Measurements from ENCODE around the gene NOS1AP.

The NOS1AP gene

GRCh38 chr1:162230517-162230916 is 161.0 kb downstream of the NOS1AP start:
- no peak overlapping the region for H2AFZ ChIP-seq (ENCODE audit: low read length, unreplicated experiment)
- H3K27ac ChIP-seq (ENCODE audit: low read depth, low read length) = no peak overlapping the region
- no peaks in the 10 kb centered on the region for H3K79me2 ChIP-seq (ENCODE audit: control insufficient read depth, insufficient read depth, low read length, unreplicated experiment)
- H3K4me3 ChIP-seq (ENCODE audit: low read depth, low read length) = no peak overlapping the region
- H3K27me3 ChIP-seq (ENCODE audit: insufficient read depth, low read length) = peaks cover 20% of the 10 kb centered on the region
- H3K4me1 ChIP-seq (ENCODE audit: control insufficient read depth, insufficient read depth, low read length, unreplicated experiment) = no peaks in the 10 kb centered on the region
- H3K36me3 ChIP-seq (ENCODE audit: insufficient read depth, low read length) = no peaks in the 10 kb centered on the region

- Histone ChIP-seq H3K27me3 (ENCODE audit: insufficient read depth, low read length) (peaks cover 31% of the 10 kb centered on the region), H2AFZ (ENCODE audit: low read length, unreplicated experiment) (no peak overlapping the region), H3K79me2 (ENCODE audit: control insufficient read depth, insufficient read depth, low read length, unreplicated experiment) (no peaks in the 10 kb centered on the region), H3K27ac (ENCODE audit: low read depth, low read length) (no peak overlapping the region), H3K36me3 (ENCODE audit: insufficient read depth, low read length) (no peaks in the 10 kb centered on the region), H3K4me3 (ENCODE audit: low read depth, low read length) (no peak overlapping the region), H3K4me1 (ENCODE audit: control insufficient read depth, insufficient read depth, low read length, unreplicated experiment) (no peaks in the 10 kb centered on the region)
Observed at GRCh38 chr1:162232034-162232711, 162.7 kb downstream of the NOS1AP start.

DNA sequence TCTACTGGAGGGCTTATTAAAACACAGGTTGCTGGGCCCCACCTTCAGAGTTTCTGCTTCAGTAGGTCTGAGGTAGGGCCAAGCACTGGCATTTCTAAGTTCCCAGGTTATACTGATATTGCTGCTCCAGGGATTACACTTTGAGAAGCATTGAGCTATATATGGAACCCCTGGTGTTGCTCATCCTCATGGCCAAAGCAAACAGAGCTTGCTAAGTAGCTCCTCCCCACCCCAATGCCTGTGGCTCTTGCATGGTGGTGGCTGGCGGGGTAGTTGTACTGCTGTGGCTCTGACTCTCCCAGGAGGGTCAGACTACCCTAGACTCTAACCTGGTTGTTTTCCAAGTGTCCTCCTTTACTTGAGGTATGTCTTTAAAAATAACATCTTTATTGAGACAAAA is 163.6 kb downstream of the NOS1AP start:
- H3K27me3 ChIP-seq (ENCODE audit: insufficient read depth, low read length) = peaks cover 38% of the 10 kb centered on the region
- H3K36me3 ChIP-seq (ENCODE audit: insufficient read depth, low read length) = no peaks in the 10 kb centered on the region
- no peak overlapping the region for H2AFZ ChIP-seq (ENCODE audit: low read length, unreplicated experiment)
- H3K27ac ChIP-seq (ENCODE audit: low read depth, low read length) = no peak overlapping the region
- no peaks in the 10 kb centered on the region for H3K79me2 ChIP-seq (ENCODE audit: control insufficient read depth, insufficient read depth, low read length, unreplicated experiment)
- no peaks in the 10 kb centered on the region for H3K4me1 ChIP-seq (ENCODE audit: control insufficient read depth, insufficient read depth, low read length, unreplicated experiment)
- H3K4me3 ChIP-seq (ENCODE audit: low read depth, low read length) = no peak overlapping the region

GRCh38 chr1:162233937-162234336 is 164.4 kb downstream of the NOS1AP start:
- Histone ChIP-seq H3K27me3 (ENCODE audit: insufficient read depth, low read length) (peaks cover 44% of the 10 kb centered on the region), H3K79me2 (ENCODE audit: control insufficient read depth, insufficient read depth, low read length, unreplicated experiment) (no peaks in the 10 kb centered on the region), H3K4me1 (ENCODE audit: control insufficient read depth, insufficient read depth, low read length, unreplicated experiment) (no peaks in the 10 kb centered on the region), H3K36me3 (ENCODE audit: insufficient read depth, low read length) (no peaks in the 10 kb centered on the region), H3K27ac (ENCODE audit: low read depth, low read length) (no peak overlapping the region), H3K4me3 (ENCODE audit: low read depth, low read length) (no peak overlapping the region), H2AFZ (ENCODE audit: low read length, unreplicated experiment) (no peak overlapping the region)

DNA sequence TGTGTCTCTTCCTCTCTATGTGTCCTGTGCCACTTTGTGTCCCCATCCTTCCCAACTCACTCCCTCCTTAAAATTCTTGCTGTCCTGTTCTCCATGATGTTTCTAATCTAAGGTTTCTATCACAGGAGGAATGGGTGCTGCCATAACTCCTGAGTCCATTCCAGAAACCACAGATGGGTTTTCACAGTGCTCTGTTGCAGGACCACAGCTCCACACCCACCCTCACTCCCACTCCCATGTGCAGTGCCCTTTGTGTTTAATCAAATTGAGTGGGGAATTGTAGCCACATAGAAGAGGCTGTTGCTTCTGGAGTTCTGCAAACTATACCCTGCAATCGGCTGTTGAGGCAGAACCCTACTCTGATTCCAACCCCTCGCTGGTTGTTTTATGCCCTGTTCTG is 165.1 kb downstream of the NOS1AP start:
- H3K36me3 ChIP-seq (ENCODE audit: insufficient read depth, low read length) = no peaks in the 10 kb centered on the region
- H3K79me2 ChIP-seq (ENCODE audit: control insufficient read depth, insufficient read depth, low read length, unreplicated experiment) = no peaks in the 10 kb centered on the region
- H2AFZ ChIP-seq (ENCODE audit: low read length, unreplicated experiment) = no peak overlapping the region
- peaks cover 50% of the 10 kb centered on the region for H3K27me3 ChIP-seq (ENCODE audit: insufficient read depth, low read length)
- H3K4me1 ChIP-seq (ENCODE audit: control insufficient read depth, insufficient read depth, low read length, unreplicated experiment) = no peaks in the 10 kb centered on the region
- no peak overlapping the region for H3K4me3 ChIP-seq (ENCODE audit: low read depth, low read length)
- no peak overlapping the region for H3K27ac ChIP-seq (ENCODE audit: low read depth, low read length)

DNA sequence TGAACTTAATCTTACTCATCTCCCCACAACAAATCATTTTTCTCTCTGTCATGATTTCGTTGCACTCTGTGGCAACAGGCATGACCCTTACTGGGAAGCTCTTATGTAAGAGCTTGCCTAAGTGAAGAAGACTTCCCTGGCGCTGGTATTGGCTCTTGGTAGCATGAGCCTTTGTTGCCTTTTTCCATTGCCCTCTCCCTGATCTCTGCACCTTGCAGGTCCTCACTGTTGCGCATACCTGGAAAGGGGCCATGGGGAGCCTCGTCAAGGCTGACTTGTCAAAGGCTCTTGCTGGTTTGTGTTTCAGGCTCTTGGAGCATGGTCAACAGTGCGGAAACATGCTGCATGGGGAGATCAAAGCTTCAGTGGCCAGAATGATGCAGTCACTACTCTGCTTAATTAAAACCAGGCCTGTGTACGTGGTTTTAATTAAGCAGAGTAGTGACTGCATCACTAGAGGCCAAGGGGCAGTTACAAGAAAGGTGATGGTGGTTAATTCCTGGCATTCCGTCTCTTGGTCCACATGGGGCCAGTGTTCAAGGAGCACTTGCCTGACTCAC is 165.8 kb downstream of the NOS1AP start:
- Histone ChIP-seq H3K4me1 (ENCODE audit: control insufficient read depth, insufficient read depth, low read length, unreplicated experiment) (no peaks in the 10 kb centered on the region), H3K79me2 (ENCODE audit: control insufficient read depth, insufficient read depth, low read length, unreplicated experiment) (no peaks in the 10 kb centered on the region), H3K27ac (ENCODE audit: low read depth, low read length) (no peak overlapping the region), H2AFZ (ENCODE audit: low read length, unreplicated experiment) (no peak overlapping the region), H3K4me3 (ENCODE audit: low read depth, low read length) (no peak overlapping the region), H3K27me3 (ENCODE audit: insufficient read depth, low read length) (peaks cover 52% of the 10 kb centered on the region), H3K36me3 (ENCODE audit: insufficient read depth, low read length) (no peaks in the 10 kb centered on the region)

DNA sequence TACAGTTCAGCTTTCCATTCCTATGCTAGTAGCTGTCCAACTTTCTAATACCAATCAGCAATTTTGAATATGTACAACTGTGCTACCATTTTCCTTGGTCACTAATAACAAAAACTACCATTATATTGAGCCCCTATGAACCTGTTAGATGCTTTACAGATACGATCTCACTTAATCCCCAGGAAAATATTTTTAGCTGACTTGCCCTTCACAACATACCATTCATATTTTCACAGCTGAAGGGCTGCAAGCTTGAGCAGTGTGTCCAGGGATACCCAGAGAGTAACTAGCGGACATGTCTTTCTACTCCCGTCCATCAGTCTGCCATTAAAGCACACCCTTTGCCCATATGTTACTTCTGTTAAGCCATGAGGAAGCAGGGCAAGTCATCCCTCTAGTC is 166.7 kb downstream of the NOS1AP start:
- Histone ChIP-seq H3K36me3 (ENCODE audit: insufficient read depth, low read length) (no peaks in the 10 kb centered on the region), H2AFZ (ENCODE audit: low read length, unreplicated experiment) (no peak overlapping the region), H3K79me2 (ENCODE audit: control insufficient read depth, insufficient read depth, low read length, unreplicated experiment) (no peaks in the 10 kb centered on the region), H3K4me1 (ENCODE audit: control insufficient read depth, insufficient read depth, low read length, unreplicated experiment) (no peaks in the 10 kb centered on the region), H3K27ac (ENCODE audit: low read depth, low read length) (no peak overlapping the region), H3K27me3 (ENCODE audit: insufficient read depth, low read length) (peaks cover 57% of the 10 kb centered on the region), H3K4me3 (ENCODE audit: low read depth, low read length) (no peak overlapping the region)

- Histone ChIP-seq H3K36me3 (ENCODE audit: insufficient read depth, low read length) (no peaks in the 10 kb centered on the region), H3K79me2 (ENCODE audit: control insufficient read depth, insufficient read depth, low read length, unreplicated experiment) (no peaks in the 10 kb centered on the region), H2AFZ (ENCODE audit: low read length, unreplicated experiment) (no peak overlapping the region), H3K27ac (ENCODE audit: low read depth, low read length) (no peak overlapping the region), H3K27me3 (ENCODE audit: insufficient read depth, low read length) (peaks cover 61% of the 10 kb centered on the region), H3K4me1 (ENCODE audit: control insufficient read depth, insufficient read depth, low read length, unreplicated experiment) (no peaks in the 10 kb centered on the region), H3K4me3 (ENCODE audit: low read depth, low read length) (no peak overlapping the region)
Observed at GRCh38 chr1:162236618-162237017, 167.1 kb downstream of the NOS1AP start.

DNA sequence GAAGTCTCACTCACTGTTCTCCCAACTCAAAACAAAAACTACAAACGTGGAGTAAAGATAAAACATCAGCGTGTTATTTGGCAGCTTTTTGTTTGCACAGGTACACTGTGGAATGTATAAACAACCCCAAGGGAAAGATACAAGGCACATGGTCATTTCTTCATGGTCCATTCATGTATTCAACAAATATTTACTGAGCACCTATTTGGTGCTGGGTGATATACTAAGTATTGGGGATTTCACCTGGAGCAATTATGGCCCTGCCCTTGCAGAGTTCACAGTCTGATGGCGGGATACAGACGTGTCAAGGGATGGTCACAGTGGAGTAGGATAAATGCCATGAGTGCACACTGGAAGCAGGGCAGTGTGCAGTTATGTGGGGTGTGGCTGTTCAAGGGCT is 171.1 kb downstream of the NOS1AP start:
- Histone ChIP-seq H3K27me3 (ENCODE audit: insufficient read depth, low read length) (peaks cover 79% of the 10 kb centered on the region), H3K36me3 (ENCODE audit: insufficient read depth, low read length) (no peaks in the 10 kb centered on the region), H3K4me3 (ENCODE audit: low read depth, low read length) (no peak overlapping the region), H3K79me2 (ENCODE audit: control insufficient read depth, insufficient read depth, low read length, unreplicated experiment) (no peaks in the 10 kb centered on the region), H2AFZ (ENCODE audit: low read length, unreplicated experiment) (no peak overlapping the region), H3K27ac (ENCODE audit: low read depth, low read length) (no peak overlapping the region), H3K4me1 (ENCODE audit: control insufficient read depth, insufficient read depth, low read length, unreplicated experiment) (no peaks in the 10 kb centered on the region)

- H2AFZ ChIP-seq (ENCODE audit: low read length, unreplicated experiment) = no peak overlapping the region
- no peaks in the 10 kb centered on the region for H3K4me1 ChIP-seq (ENCODE audit: control insufficient read depth, insufficient read depth, low read length, unreplicated experiment)
- H3K27ac ChIP-seq (ENCODE audit: low read depth, low read length) = no peak overlapping the region
- H3K4me3 ChIP-seq (ENCODE audit: low read depth, low read length) = no peak overlapping the region
- peaks cover 77% of the 10 kb centered on the region for H3K27me3 ChIP-seq (ENCODE audit: insufficient read depth, low read length)
- no peaks in the 10 kb centered on the region for H3K79me2 ChIP-seq (ENCODE audit: control insufficient read depth, insufficient read depth, low read length, unreplicated experiment)
- H3K36me3 ChIP-seq (ENCODE audit: insufficient read depth, low read length) = no peaks in the 10 kb centered on the region
Observed at GRCh38 chr1:162242804-162243203, 173.3 kb downstream of the NOS1AP start.

DNA sequence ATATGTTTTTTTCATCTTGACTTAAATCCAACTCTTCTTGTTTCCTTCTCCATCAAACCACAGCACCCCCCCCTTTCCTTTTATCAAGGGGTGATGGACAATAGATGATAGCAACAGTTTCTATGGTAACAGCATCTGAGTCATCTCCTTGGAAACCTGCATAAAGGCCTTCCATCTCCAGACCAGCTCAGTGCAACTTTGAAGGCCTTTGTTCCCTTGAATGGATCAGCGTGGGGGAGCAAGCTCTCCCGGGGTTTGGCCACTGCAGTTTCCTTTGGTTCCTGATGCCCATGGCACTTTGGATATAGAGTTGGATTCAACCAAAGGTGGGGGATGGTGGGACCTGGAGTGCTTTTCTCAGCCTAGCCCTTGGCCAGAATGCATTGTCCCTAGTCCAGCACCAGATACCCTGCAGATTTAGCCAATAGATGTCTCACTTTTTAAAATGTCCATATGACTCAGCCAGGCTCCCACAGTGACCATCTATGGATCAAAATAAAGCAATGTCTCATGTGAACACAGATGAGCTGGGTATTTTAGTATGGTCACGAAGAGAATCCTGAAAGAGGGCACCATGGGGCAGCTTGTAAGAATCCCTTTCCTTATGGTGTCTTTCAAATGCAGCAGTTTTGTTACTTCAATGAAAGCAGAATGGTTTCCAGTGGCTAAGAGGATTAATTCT is 179.5 kb downstream of the NOS1AP start:
- H3K4me3 ChIP-seq (ENCODE audit: low read depth, low read length) = no peak overlapping the region
- no peak overlapping the region for H3K27ac ChIP-seq (ENCODE audit: low read depth, low read length)
- no peaks in the 10 kb centered on the region for H3K36me3 ChIP-seq (ENCODE audit: insufficient read depth, low read length)
- no peaks in the 10 kb centered on the region for H3K4me1 ChIP-seq (ENCODE audit: control insufficient read depth, insufficient read depth, low read length, unreplicated experiment)
- H3K79me2 ChIP-seq (ENCODE audit: control insufficient read depth, insufficient read depth, low read length, unreplicated experiment) = no peaks in the 10 kb centered on the region
- H3K27me3 ChIP-seq (ENCODE audit: insufficient read depth, low read length) = peaks cover 27% of the 10 kb centered on the region
- H2AFZ ChIP-seq (ENCODE audit: low read length, unreplicated experiment) = no peak overlapping the region

Data from ACC112 (cell line).